HG02840 (cell line): ENCODE measurements around the gene KRT3.

Experiments used
- ATAC-seq: cut with Tn5 transposase; IDR thresholded peaks from one replicate; pipeline ENCODE4 v1.9.1; 2021; ENCODE audit warnings: mild to moderate bottlenecking, moderate library complexity, moderate number of reproducible peaks; ENCODE audit not compliant: unreplicated experiment, low FRiP score

Gene KRT3

DNA sequence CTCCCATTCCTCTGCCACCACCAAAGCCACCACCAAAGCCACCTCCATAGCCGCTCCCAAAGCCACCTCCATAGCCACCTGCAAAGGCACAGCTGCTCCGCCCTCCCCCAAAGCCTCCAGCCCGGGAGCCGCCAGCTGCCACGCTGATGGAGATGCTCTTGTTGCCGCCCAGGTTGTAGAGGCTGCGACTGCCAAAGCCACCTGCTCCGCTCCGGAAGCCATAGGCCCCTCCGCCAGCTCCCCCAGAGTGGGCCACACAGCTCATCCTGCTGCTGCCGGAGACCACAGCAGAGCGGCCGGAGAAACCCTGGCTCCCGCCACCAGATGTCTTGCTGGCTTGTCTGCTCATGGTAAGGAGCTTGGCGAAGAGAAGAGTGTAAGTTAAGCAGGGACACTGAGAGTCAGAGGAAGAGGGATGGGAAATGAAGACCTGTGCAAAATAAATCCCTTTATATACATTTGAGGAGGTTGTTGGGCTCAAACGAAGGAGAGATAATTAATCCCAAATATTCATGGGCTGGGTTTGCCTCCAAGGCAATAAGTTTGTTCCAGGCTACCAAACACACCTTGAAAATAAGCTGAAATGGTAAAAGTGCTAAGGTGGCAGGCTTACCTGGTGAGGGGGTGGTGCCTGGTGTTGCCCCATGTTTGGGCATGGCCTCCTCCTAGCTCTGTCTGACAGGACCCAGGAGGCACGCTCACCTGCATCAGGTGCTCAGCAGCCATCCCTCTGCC, at the start of gene KRT3:
KRT3 (minus strand) TSS at position 424 of the 735 bp plus-strand sequence; CDS start at position 349, 75 bp downstream.
- no peak for ATAC-seq

DNA sequence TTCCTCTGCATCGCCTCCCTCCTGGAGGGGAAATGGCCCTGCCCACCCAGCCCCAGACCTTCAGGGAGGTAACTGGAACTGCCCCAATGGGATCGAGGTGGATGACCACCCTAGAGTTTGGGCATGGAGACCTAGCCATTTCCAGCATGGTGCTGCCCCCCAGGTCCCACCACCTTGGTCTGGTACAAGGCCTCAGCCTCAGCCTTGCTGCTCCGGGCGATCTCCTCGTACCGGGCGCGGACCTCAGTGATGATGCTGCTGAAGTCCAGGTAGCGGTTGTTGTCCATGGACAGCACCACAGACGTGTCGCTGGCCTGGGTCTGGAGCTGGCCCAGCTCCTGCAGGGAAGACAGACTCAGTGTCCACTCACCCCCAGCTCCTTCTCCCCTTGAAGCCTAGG, 48.5 kb upstream of the KRT3 start:
- ATAC-seq: no peak

DNA sequence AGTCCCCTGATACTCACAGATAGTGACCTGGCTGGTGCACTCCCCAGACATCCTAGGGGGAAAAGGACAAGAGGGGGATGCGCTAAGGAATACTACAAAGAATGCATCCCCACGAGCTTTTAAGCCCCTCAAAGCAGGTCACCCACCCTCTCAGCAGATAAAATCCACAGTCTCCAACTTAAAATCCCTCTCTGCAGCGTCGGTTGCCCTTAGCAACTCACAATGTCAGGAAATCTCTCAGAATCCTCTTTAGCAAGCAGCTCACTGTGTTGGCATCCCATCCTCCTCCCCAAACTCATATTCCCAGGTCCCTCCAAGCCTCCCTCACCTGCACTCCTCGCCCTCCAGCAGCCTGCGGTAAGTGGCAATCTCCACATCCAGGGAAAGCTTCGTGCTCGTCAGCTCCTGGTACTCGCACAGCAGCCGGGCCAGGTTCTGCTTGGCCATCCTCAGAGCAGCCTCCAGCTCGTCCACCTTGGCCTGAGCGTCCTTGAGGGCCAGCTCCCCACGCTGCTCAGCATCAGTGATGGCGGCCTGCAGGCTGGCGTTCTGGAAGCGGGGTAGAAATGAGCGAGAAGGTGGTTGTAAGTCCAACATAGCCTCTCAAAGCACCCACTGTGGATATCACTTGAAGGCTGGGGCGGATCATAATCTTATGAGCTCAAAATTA, 43.7 kb upstream of the KRT3 start:
- ATAC-seq: no peak

DNA sequence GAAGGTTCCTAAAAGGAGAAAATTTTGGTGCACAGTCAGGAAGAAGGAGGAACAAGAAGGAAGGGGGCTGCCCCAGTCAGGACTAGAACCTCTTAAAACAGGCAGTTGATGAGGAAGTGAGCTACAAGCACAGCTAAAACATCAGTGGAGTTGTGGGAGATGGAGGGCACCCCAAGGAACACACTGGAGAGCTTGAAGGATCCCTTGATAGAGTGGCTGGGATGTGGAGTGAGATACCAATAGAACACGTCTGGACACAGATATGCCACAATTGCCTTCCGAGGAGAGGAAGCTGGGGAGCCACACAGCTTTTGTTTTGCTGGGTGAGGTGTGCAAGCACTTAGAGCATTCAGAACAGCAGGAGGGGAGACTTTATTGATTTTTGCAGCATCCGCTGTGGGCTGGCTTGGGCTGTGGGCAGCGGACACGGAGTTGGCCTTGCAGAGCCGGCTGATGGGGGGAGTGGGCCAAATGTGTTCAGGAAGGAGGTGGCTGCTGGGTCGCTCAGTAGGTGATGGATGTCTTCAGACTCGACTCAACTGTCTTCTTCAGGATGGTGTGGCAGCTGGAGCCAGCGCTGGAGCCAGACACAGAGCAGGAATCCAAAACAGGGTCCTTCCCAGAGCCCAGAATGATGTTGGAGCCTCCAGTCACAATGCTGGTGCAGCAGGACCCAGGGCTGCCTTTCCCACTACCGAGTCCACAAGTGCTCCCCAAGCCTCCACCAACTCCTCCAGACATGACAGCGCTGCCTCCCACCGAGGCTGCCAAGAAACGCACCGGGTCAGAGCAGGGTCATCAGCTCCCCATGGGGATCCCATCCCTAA, 42.9 kb upstream of the KRT3 start:
- no peak for ATAC-seq

DNA sequence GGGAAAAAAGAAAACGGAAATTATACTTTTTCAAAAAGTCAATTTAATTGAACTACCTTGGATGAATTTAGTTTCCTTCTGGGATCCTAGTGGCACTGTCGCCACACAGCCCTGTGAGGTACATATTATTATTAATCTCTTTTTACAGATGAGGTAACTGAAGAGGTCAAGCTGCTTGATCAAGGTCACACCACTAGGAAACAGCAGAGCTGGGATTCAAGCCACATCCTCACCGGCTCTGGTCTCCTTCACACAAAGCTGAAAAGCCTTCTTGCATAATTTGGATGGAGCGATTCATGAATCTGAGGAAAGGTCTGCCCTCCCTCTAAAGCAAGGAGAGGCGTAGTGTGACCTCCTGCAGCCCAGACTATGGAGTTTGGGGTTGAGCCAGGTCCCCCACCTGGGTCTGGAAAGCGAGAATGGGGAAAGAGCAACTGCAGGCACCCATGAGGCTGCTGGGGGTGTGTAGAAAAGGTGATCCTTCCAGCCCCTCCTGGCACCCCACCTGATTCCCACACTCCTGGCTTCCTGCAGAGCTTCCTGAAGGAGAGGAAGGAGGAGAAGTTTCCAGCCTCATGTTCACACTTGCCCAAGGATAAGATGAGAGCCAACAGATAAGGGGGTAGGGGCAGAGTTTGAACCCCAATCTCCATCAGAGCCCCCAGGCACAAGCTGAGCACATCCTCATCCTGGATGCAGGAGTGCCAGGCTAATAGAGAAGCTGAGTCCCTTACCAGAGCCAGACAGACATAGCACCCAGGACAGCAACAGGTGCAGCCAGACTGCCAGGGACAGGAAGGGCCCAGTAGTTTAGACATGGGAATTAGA, 42.1 kb upstream of the KRT3 start:
- no peak for ATAC-seq

DNA sequence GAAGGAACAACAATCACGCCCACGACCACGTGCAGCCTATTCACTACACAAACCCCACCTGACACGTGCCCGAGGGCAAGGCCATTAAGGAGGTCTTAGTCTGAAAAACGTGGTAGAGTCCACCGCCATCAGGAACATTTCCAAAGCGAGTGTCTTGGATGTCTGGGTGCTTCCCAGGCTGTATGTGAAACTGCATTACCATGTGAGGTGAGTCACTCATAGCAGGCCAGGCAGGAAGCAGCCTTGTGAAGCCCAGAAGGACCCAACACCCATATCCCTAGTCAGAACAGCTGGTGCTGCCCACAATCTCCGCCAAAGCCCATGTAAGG, 41.5 kb upstream of the KRT3 start:
- ATAC-seq: no peak

DNA sequence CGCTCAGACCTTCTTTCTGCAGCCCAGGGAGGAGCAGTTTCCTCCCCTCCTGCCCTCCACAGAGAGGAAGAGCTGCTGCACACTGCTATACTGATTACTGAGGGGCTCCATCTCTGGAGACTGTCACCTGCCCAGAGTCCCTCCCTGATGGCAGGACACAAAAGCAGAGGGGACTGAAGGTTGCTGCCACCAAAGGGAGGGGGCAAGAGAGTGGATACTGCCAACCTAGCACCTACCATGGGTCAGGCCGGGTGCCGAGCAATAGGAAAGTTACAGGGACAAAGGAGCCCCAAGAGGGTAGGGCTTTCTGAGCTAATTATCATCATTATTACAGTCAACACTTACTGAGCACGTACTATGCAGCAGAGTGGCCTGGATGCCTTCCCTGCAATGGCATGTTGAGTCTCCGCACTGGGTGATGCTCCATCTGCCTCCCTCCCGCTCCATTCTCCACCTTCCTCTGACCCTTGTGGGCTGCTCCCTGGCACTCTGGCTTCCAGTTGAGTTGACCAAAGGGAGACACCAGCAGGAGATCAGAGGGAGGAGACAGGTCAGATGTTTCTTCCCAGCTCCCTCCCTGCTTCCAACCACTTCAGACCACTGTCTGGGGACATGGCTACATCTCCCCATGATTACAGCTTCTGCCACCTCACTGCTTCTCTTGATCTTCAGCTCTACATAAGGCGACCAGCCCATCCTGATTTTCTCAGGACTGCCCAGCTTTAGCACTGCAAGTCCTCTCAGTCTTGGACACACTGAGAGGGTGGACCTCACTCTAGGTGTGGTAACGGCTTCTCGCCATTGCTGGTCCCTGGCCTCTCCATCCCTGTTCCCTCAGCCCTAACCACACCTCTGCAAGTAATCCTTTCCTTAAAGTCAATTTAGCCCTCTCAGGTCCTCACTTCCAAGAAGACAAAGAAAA, 40.8 kb upstream of the KRT3 start:
- ATAC-seq: no peak

DNA sequence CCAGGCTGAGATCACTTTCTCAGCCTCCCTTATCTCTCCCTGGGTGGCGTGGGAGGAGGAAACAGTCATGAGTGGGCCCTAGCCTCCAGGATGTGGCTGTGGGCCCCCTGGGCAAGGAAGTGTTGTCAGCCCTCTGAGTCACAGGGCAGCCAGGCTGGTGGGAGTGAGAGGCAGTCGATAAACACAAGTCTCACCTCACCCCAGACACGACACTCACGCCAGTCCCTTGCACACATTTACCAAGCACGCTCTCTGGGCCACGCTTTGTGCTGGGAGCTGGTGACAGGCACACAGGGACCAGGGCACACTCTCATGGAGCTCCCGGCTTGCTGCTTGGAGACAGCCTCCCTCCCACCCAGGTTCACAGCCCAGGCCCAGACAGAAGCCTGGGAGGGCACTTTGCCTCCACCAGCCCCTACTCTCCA, 40.1 kb upstream of the KRT3 start:
- no peak for ATAC-seq

DNA sequence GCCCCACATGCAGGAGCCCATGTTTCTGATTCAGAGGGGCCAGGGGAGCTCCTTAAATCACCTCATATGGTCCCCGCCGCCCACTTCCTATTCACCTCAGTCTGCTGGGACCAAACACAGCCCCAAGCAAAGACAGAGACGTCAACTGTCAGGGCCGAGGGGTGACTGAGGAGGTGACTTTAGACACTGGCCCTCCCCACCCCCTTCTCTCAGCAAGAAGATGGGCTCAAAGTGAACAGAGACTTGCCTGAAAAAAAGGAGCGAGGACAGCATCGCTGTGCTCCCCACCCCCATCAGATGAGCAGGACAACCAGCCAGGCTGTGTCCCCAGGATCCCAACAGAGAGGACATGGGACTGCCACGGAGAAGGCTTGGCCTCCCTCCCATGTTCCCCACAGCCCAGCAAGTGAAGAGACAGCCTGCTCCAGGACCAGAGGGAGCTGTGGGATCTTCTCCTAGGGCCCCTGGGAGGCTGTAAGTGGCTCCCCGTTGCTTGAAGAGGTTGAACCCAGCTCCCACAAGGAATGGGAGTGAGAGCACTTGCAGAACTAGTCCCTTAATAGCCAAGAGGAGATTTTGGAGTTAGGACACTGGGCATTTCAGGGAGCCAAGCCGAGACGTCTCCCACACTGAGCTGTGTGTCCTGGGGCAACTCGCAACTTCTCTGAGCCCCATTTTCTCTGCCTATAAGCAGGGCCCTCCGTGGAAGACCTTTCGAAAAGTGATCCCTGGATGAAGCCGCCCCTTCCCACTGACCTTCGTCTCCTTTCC, 39.5 kb upstream of the KRT3 start:
- no peak for ATAC-seq

DNA sequence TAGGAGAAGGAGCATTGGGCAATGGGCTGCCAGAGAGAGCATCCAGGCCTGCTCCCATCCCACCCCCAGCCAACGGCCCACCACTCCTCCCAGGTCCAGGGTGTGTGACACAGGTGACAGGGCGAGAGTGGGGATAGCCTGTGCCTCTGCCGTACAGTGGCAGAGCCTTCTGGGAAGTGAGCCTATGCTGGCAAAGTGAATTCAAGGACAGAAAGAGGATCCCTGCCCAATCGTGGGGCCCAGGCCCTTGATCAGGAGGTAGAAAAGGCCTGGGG, 38.7 kb upstream of the KRT3 start:
- no peak for ATAC-seq

DNA sequence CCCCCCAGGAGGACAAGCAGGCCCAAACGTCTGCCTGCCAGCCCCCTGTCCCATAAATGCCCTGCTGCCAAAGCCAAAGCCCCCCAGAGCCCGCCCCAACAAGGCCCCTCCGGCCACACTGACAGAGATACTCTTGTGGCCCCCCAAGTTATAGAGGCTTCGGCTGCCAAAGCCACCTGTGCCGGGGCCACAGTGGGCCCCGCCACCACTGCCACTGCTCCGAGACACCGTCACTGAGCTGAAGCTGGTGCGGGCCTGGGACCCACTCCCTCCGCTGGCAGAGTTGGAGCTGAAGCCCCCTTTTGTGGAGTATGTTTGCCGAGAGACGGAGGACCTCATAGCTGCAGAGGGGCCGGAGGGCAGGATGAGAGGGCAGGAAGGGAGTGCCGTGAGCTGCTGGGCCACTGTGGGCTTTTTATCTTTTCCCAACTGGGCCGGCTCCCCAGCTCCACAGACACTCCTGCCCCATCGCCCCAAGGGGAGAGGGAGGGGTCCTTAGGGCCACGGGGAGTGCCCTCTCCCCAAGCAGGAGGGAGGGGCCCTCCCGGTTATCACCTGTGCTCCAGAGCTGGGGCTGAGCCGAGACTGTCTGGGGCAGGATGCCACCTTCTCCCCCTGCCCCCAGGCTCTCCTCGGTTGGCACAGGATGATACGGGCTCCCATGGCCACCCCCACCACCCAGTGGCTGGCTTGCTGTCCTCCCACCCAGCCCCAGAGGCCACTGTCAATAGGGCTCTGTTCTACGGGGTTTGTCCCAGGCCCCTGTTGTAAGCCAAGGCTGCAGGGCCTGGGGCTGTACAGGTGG, 38.2 kb upstream of the KRT3 start, which contains the start of gene KRT79:
KRT79 (minus strand) TSS at position 390 of the 805 bp plus-strand sequence; CDS start at position 339, 51 bp downstream.
- no peak for ATAC-seq

DNA sequence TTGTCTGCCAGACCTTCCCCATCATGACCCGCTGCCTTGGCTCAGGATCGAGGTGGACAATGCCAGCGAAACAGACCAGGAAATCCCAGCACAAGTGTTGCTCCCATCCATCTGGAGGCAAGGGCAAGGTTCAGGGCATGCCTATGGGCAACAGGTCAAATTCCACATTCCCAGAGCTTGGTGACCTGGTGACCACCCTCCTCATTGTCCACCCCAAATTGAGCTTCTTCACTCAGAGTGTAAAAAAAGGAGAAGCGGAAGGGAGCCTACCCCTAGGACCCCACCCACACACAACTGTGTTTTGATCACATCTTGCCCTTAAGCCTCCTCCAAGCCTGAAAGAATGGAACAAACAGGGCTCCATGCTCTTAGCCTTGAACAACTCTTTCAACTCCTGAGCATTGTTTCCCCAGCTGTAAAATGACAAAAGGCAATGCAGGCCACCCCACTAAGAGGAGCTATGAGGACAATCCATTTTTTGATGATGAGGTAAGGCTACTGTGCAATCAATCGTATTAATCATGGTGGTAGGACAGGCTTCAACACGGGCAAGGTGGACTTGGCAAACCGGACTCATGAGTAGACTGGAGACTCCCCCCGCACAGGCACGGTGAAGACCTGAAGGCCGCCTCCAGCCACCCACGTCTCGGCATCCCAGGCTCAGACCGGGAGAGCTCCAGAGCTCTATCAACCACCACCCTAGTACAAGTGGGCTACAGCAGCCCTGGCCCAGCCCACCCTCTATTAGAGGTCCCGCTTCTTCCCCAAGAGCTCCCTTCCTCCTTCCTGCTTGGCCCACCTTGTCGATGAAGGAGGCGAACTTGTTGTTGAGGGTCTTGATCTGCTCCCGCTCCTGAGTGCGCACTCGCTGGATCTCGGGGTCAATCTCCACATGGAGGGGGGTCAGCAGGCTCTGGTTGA, 37.3 kb upstream of the KRT3 start:
- no peak for ATAC-seq

DNA sequence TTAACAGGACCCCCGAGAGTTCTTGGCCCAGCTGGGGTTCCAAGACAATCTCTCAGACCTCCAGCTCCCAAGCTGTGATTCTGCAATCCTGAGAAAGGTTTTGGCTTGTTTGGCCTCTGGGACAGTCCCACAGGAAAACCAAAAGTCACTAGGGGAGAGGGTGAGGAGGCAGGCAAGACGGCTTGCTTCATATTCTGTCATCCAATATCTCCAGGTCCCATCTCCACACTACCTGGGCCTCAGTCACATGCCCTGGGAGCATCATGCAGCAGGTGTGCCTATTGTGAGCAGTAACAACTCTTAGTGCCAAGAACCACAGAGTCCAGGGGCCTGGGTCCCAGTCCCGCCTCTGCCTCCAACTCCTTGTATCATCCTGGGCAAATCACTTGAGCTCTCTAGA, 36.5 kb upstream of the KRT3 start:
- no peak for ATAC-seq

DNA sequence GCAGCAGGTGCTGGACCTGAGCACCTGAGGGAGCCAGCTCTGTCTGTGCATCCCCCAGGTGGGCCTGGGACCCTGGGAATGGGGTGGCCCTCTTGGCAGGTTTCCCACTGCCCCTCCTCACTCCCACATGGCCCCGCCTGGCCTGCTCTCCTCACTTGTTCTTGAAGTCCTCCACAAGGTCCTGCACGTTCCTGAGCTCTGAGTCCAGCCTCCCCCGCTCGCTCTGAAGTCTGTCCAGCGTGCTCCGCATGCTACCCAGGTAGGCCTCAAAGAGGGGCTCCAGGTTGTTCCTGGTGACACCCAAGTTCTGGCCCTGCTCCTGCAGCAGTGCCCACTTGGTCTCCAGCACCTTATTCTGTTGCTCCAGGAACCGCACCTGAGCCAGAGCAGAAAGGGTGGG, 35.3 kb upstream of the KRT3 start:
- ATAC-seq: no peak

DNA sequence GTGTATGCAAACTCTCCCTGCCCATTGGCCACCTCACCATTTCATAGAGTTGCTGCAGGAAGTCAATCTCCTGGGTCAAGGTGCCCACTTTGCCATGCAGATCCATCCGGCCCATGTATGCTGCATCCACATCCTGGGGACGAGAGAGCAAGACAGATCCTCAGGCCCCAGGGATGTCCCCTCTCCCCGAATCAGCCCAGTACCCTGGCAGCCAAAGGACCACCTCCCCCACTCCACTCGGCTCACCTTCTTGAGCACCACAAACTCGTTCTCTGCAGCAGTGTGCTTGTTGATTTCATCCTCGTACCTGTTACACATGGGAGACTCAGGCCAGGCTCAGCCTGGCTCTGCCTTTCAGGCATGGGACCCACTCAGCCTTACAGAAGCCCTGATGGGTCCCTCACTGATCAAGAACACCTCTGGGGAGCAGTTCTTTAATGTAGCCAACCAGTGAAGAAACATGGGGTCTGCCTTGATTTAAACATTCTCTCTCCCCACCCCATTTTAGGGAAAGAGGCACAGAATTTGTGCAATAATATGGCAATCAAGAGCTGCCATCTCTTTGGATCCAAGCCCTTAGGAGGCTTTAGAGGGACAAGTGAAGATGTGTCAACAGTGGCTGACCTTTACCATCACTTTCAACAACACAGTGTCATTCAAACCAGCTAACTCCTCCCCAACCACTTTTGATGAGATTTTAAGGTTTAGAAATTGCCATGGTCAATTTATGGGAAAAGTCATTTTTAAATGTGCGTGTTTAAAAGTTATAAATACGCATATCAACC, 34.3 kb upstream of the KRT3 start:
- no peak for ATAC-seq

DNA sequence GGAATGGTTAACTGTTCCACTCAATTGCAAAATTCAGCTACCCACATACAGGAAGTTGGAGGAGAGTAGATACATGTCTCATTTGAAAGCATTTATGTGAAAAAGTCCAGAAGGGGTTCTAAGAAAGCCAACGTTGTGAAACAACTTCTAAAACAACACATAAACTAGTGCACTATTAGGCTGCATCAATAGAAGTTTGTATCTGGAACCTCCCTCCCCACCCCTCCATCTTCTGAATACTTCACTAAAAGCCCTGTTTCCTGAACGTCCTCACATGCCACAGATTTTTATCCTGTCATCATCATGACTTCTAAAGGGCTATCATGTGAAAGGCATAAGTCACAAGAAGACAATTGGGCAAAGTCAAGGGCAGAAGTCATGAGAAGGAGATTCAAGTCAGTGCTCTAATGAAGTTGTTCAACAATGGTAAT, 32.7 kb upstream of the KRT3 start:
- no peak for ATAC-seq
